Measurements from ENCODE around the gene FAM222B.
A peak's percentile ranks its signal among the peaks of the same experiment; 100 is the strongest.
"Not testable (repeated sequence)": the region's sequence is repeated elsewhere in the genome, so short reads cannot be mapped to it uniquely, and the experiment has no call there.

FAM222B gene

GRCh38 chr17:28842282-28843012 is at the start of gene FAM222B:
FAM222B (minus strand) TSS chr17:28842790; CDS start chr17:28766667, 76,123 bp downstream.
- no peak for FAIRE-seq

- no peak for FAIRE-seq
Measured at GRCh38 chr17:28892024-28892423, 49.4 kb upstream of the FAM222B start.

- FAIRE-seq = no peak
Measured at GRCh38 chr17:28891201-28891600, 48.6 kb upstream of the FAM222B start.

- FAIRE-seq = no peak
Measured at GRCh38 chr17:28889996-28890395, 47.4 kb upstream of the FAM222B start.

GRCh38 chr17:28888832-28889231 is 46.2 kb upstream of the FAM222B start:
- no peak for FAIRE-seq

GRCh38 chr17:28887871-28888471 is 45.4 kb upstream of the FAM222B start:
- FAIRE-seq = no peak

- no peak for FAIRE-seq
Measured at GRCh38 chr17:28885951-28886350, 43.4 kb upstream of the FAM222B start.

- no peak for FAIRE-seq
Measured at GRCh38 chr17:28885363-28885762, 42.8 kb upstream of the FAM222B start.

- FAIRE-seq = no peak
Measured at GRCh38 chr17:28883967-28884702, 41.5 kb upstream of the FAM222B start.

GRCh38 chr17:28882154-28882895 is 39.7 kb upstream of the FAM222B start:
- FAIRE-seq = no peak

GRCh38 chr17:28881533-28882056 is 39.0 kb upstream of the FAM222B start:
- no peak for FAIRE-seq

- FAIRE-seq = no peak
Measured at GRCh38 chr17:28880572-28880945, 38.0 kb upstream of the FAM222B start.

- FAIRE-seq = no peak
Measured at GRCh38 chr17:28879886-28880571, 37.4 kb upstream of the FAM222B start.

GRCh38 chr17:28878981-28879380 is 36.4 kb upstream of the FAM222B start:
- FAIRE-seq = peak; percentile 63

- no peak for FAIRE-seq
Measured at GRCh38 chr17:28878158-28878910, 35.7 kb upstream of the FAM222B start.

- not testable (repeated sequence) for FAIRE-seq
Measured at GRCh38 chr17:28877150-28877711, 34.6 kb upstream of the FAM222B start.

- no peak for FAIRE-seq
Measured at GRCh38 chr17:28875848-28876550, 33.4 kb upstream of the FAM222B start.

- FAIRE-seq = no peak
Measured at GRCh38 chr17:28874750-28875149, 32.2 kb upstream of the FAM222B start.

GRCh38 chr17:28873839-28874238 is 31.2 kb upstream of the FAM222B start:
- no peak for FAIRE-seq

GRCh38 chr17:28871056-28871579 is 28.5 kb upstream of the FAM222B start:
- FAIRE-seq = no peak

Data from G401.6 (cell line).